H1 (cell line): ENCODE measurements around the gene SIGLECL1. TPM values are rescaled to one million over a fixed set of nuclear protein-coding genes. Genes with fewer than 3 reads are reported as not detected.

ENCODE experiments used
- CTCF ChIA-PET: fragments of 300-600 bp; sonication (Branson Sonifier 250); formaldehyde crosslinking; loops from one replicate; lab custom pipeline; 2021; ENCODE audit not compliant: partially characterized antibody; lab: Charles Lee
- POLR2A ChIA-PET: fragments of 300-600 bp; sonication (Branson Sonifier 250); formaldehyde crosslinking; loops from one replicate; lab custom pipeline; 2021; ENCODE audit warnings: inconsistent platforms; ENCODE audit not compliant: partially characterized antibody; lab: Charles Lee
- DNase-seq, 2 experiments: peaks; one replicate each; pipeline versions ENCODE4 v3.0.0 to v3.0.0-alpha.2; 2010 to 2022; ENCODE audit warnings: low spot score in 2 of 2, low read depth in 1 of 2, mixed read lengths in 1 of 2
- FAIRE-seq: peaks from 2 replicates; lab custom pipeline; 2011; peaks lifted over from hg19 to GRCh38; lab: Jason Lieb, UNC
- H2AFZ ChIP-seq: 2 replicates; pipeline ENCODE4 v1.8.1; 2012; ENCODE audit warnings: low read length, inconsistent platforms
- H2AK5ac ChIP-seq: 2 replicates; pipeline ENCODE4 v1.6.1; 2013; ENCODE audit warnings: low read depth, low read length
- H2BK120ac ChIP-seq: replicated peaks from 2 replicates; pipeline ENCODE3; 2013; ENCODE audit warnings: low read depth, low read length, inconsistent platforms
- H2BK12ac ChIP-seq: 2 replicates; pipeline ENCODE4 v1.6.1; 2013; ENCODE audit warnings: low read depth, low read length
- H2BK15ac ChIP-seq: 2 replicates; pipeline ENCODE4 v1.6.1; 2013; ENCODE audit warnings: low read length
- H2BK20ac ChIP-seq: 2 replicates; pipeline ENCODE4 v1.6.1; 2013; ENCODE audit warnings: low read length
- H2BK5ac ChIP-seq: 2 replicates; pipeline ENCODE4 v1.6.1; 2013; ENCODE audit warnings: low read depth, low read length
- H3K14ac ChIP-seq: 2 replicates; pipeline ENCODE4 v1.6.1; 2013; ENCODE audit warnings: inconsistent platforms; ENCODE audit not compliant: insufficient read length
- H3K18ac ChIP-seq: 2 replicates; pipeline ENCODE4 v1.6.1; 2013; ENCODE audit warnings: low read length; ENCODE audit errors: extremely low read depth
- H3K23ac ChIP-seq: 2 replicates; pipeline ENCODE4 v1.6.1; 2013; ENCODE audit warnings: inconsistent platforms; ENCODE audit not compliant: insufficient read length
- H3K23me2 ChIP-seq: 2 replicates; pipeline ENCODE4 v1.6.1; 2013; ENCODE audit warnings: low read depth, low read length
- H3K27ac ChIP-seq: 2 replicates; pipeline ENCODE4 v1.6.1; 2011; ENCODE audit warnings: low read depth, low read length, inconsistent platforms
- H3K27me3 ChIP-seq, 4 experiments: replicated peaks in 1 of 4; 1 replicate in 1 of 4; 2 replicates in 3 of 4; pipeline versions ENCODE4 v1.6.1 to v1.8.1; 2011 to 2013; ENCODE audit warnings: low read length in 3 of 4, mild to moderate bottlenecking in 3 of 4, inconsistent platforms in 2 of 4, mixed read lengths in 2 of 4, moderate library complexity in 1 of 4; ENCODE audit not compliant: control insufficient read depth in 3 of 4, insufficient read depth in 3 of 4; ENCODE audit errors: extremely low read depth in 1 of 4
- H3K36me3 ChIP-seq, 4 experiments: 2 replicates each; pipeline versions ENCODE4 v1.6.1 to v1.8.1; 2011 to 2013; ENCODE audit warnings: mild to moderate bottlenecking in 4 of 4, low read length in 3 of 4, moderate library complexity in 2 of 4, control low read depth in 1 of 4, inconsistent platforms in 1 of 4; ENCODE audit not compliant: insufficient read depth in 4 of 4, control insufficient read depth in 2 of 4
- H3K4ac ChIP-seq: replicated peaks from 2 replicates; pipeline ENCODE3; 2013; ENCODE audit warnings: low read length, low read depth, mixed read lengths, inconsistent platforms; ENCODE audit not compliant: insufficient read length
- H3K4me1 ChIP-seq, 4 experiments: replicated peaks in 1 of 4; 1 replicate in 1 of 4; 2 replicates in 3 of 4; pipeline versions ENCODE4 v1.6.1 to v1.8.1; 2011 to 2013; ENCODE audit warnings: low read length in 3 of 4, inconsistent platforms in 2 of 4, mixed read lengths in 1 of 4; ENCODE audit not compliant: insufficient read depth in 4 of 4, control insufficient read depth in 3 of 4
- H3K4me2 ChIP-seq, 2 experiments: 2 replicates each; pipeline versions ENCODE4 v1.6.1 to v1.8.1; 2011 to 2013; ENCODE audit warnings: low read depth in 2 of 2, low read length in 2 of 2, control low read depth in 1 of 2, inconsistent platforms in 1 of 2, mild to moderate bottlenecking in 1 of 2; ENCODE audit not compliant: insufficient read depth in 1 of 2
- H3K4me3 ChIP-seq, 4 experiments: fragments of 200-600, 300-600 bp in 1 of 4; sonication (generic), shearing (Covaris generic), sonication (Bioruptor Twin) in 1 of 4; 2 replicates each; pipeline versions ENCODE4 v1.5.1 to v1.8.1; 2011 to 2016; ENCODE audit warnings: low read length in 4 of 4, low read depth in 3 of 4, control low read depth in 2 of 4, inconsistent platforms in 2 of 4, mild to moderate bottlenecking in 2 of 4, mixed read lengths in 1 of 4, moderate library complexity in 1 of 4; ENCODE audit not compliant: insufficient read depth in 2 of 4; ENCODE audit errors: extremely low read depth in 1 of 4
- H3K56ac ChIP-seq: replicated peaks from 2 replicates; pipeline ENCODE3; 2013; ENCODE audit warnings: low read depth, mild to moderate bottlenecking, mixed read lengths, low read length, inconsistent platforms; ENCODE audit not compliant: insufficient read length
- H3K79me1 ChIP-seq: 2 replicates; pipeline ENCODE4 v1.6.1; 2013; ENCODE audit warnings: low read depth, low read length, control low read depth
- H3K79me2 ChIP-seq, 2 experiments: 2 replicates each; pipeline versions ENCODE4 v1.6.1 to v1.8.1; 2012 to 2013; ENCODE audit warnings: low read length in 2 of 2, mild to moderate bottlenecking in 2 of 2, inconsistent platforms in 1 of 2; ENCODE audit not compliant: insufficient read depth in 2 of 2, control insufficient read depth in 1 of 2
- H3K9ac ChIP-seq, 4 experiments: replicated peaks in 1 of 4; 1 replicate in 1 of 4; 2 replicates in 3 of 4; pipeline versions ENCODE4 v1.6.1 to v1.8.1; 2011 to 2013; ENCODE audit warnings: low read depth in 3 of 4, low read length in 3 of 4, control low read depth in 2 of 4, mild to moderate bottlenecking in 2 of 4, moderate library complexity in 2 of 4, inconsistent platforms in 1 of 4; ENCODE audit errors: extremely low read depth in 1 of 4
- H3K9me3 ChIP-seq, 2 experiments: 2 replicates each; pipeline versions ENCODE4 v1.6.1 to v1.8.1; 2012 to 2013; ENCODE audit warnings: mild to moderate bottlenecking in 2 of 2, moderate library complexity in 2 of 2, control low read depth in 1 of 2, inconsistent platforms in 1 of 2, low read depth in 1 of 2, low read length in 1 of 2, mixed read lengths in 1 of 2; ENCODE audit not compliant: insufficient read depth in 2 of 2
- H4K20me1 ChIP-seq, 2 experiments: replicated peaks in 1 of 2; 2 replicates each; pipeline versions ENCODE3 to v1.8.1; 2011 to 2013; ENCODE audit warnings: inconsistent platforms in 2 of 2, low read length in 2 of 2, mild to moderate bottlenecking in 1 of 2; ENCODE audit not compliant: insufficient read depth in 2 of 2, control insufficient read depth in 1 of 2
- H4K5ac ChIP-seq: 2 replicates; pipeline ENCODE4 v1.6.1; 2013; ENCODE audit warnings: low read length, low read depth, mixed read lengths, inconsistent platforms; ENCODE audit not compliant: insufficient read length
- H4K8ac ChIP-seq: 2 replicates; pipeline ENCODE4 v1.8.0; 2013; ENCODE audit warnings: mild to moderate bottlenecking, moderate library complexity, low read length, inconsistent platforms; ENCODE audit not compliant: insufficient read depth; ENCODE audit errors: extremely low read depth
- H4K91ac ChIP-seq: replicated peaks from 2 replicates; pipeline ENCODE3; 2013; ENCODE audit warnings: low read length, mixed read lengths, inconsistent platforms; ENCODE audit not compliant: insufficient read length
- BACH1 ChIP-seq: IDR thresholded peaks from 2 replicates; pipeline ENCODE4 v1.6.1; 2012; ENCODE audit warnings: low read length, improper control_type of control experiment
- BRCA1 ChIP-seq: IDR thresholded peaks from 2 replicates; pipeline ENCODE4 v1.6.1; 2012; ENCODE audit warnings: low read depth, low read length, improper control_type of control experiment
- WGBS, 2 experiments: shearing (Covaris generic) in 1 of 2; methylation state at CpG; one replicate each; pipeline versions ENCODE4 v1.1.6 to v1.1.7; 2013 to 2015; ENCODE audit warnings: low lambda C conversion rate in 2 of 2, mixed read lengths in 2 of 2, inconsistent platforms in 1 of 2, low coverage in 1 of 2, missing lambda C conversion rate in 1 of 2; ENCODE audit not compliant: insufficient replicate concordance in 2 of 2, insufficient coverage in 1 of 2, insufficient read length in 1 of 2; ENCODE audit errors: extremely low coverage in 1 of 2, missing lambda C conversion rate in 1 of 2; 5-methylcytosine and 5-hydroxymethylcytosine counted together
- polyA plus RNA-seq, 7 experiments: library from polyadenylated mRNA; depleted of rRNA in 3 of 7; stranded (reverse) in 5 of 7; unstranded in 2 of 7; fragments of >200 nt in 5 of 7; fragments of 200-250 nt in 2 of 7; gene quantifications; 1 replicate in 5 of 7; 2 replicates in 1 of 7; 4 replicates in 1 of 7; pipeline versions ENCODE4 v1.2.1 to v1.2.3, GENCODE V29; 2011 to 2013; ENCODE audit warnings: missing spikeins in 2 of 7, mixed read lengths in 2 of 7
- total RNA-seq: library from RNA; stranded (reverse); fragmentation: NEBNext Ultra II Directional; extraction: Animal tissue kit (Norgen Biotek cat#: 25700); gene quantifications from 2 replicates; pipeline ENCODE4 v1.2.1, GENCODE V29; 2021

The SIGLECL1 gene
- total and polyA plus RNA-seq, 2 of the 8 experiments (the other 6 are each of a cell fraction or from before 2014, with no cell fraction given), result not detected

- H2BK15ac ChIP-seq, result no peak overlapping the region
- 0 out of 4 replicates have a peak, but pooled peaks cover 0 to 7% of the 10 kb centered on the region in 2 experiments for H3K9me3 ChIP-seq
- no peak overlapping the region for H3K4me3 ChIP-seq
- H3K27me3 ChIP-seq, result no peaks in the 10 kb centered on the region; a peak in 1 of 7 replicates
- no peak overlapping the region for H3K18ac ChIP-seq
- WGBS, 2 experiments, result 95% methylated on average over 3 of the region's 3 CpGs; no CpG with 5 or more reads in 1 of the 2 experiments
- H3K4ac ChIP-seq, result no peak overlapping the region
- H3K27ac ChIP-seq, result no peak overlapping the region
- H2BK120ac ChIP-seq, result no peak overlapping the region
- H4K91ac ChIP-seq, result no peak overlapping the region
- H4K8ac ChIP-seq, result no peak overlapping the region
- no peaks in the 10 kb centered on the region for H3K23me2 ChIP-seq
- H3K79me1 ChIP-seq, result no peaks in the 10 kb centered on the region
- H2AK5ac ChIP-seq, result no peak overlapping the region
- H3K23ac ChIP-seq, result no peak overlapping the region
- H2BK12ac ChIP-seq, result no peak overlapping the region
- H4K20me1 ChIP-seq, result no peaks in the 10 kb centered on the region
- CTCF ChIA-PET, result interaction anchor here (1.6 kb wide), 1 partner anchor 66 kb away, joined by 6 read pairs; no protein-coding TSS in a partner anchor
- H3K79me2 ChIP-seq, result no peaks in the 10 kb centered on the region
- H2BK5ac ChIP-seq, result no peak overlapping the region
- no peak overlapping the region for H3K56ac ChIP-seq
- FAIRE-seq (no peak), DNase-seq (no peak)
- POLR2A ChIA-PET, result no interaction called here
- H4K5ac ChIP-seq, result no peak overlapping the region
- no peak overlapping the region for H3K9ac ChIP-seq
- H2BK20ac ChIP-seq, result no peak overlapping the region
- H3K4me1 ChIP-seq, result no peaks in the 10 kb centered on the region
- no peak overlapping the region for H3K14ac ChIP-seq
- no peak overlapping the region for H3K4me2 ChIP-seq
- no peak overlapping the region for H2AFZ ChIP-seq
- no peaks in the 10 kb centered on the region for H3K36me3 ChIP-seq
- TF ChIP-seq BRCA1 (no peak), BACH1 (no peak)
Observed at GRCh38 chr19:51224163-51224641, 26.7 kb upstream of the SIGLECL1 start.
